H1 (cell line): ENCODE measurements around the gene SLC22A23. TPM values are rescaled to one million over a fixed set of nuclear protein-coding genes. Genes with fewer than 3 reads are reported as not detected.

Experiments used
- TAF1 ChIP-seq: IDR thresholded peaks from 2 replicates; pipeline ENCODE4 v1.6.1; 2011; ENCODE audit warnings: mild to moderate bottlenecking, low read depth, low read length
- YY1 ChIP-seq: IDR thresholded peaks from 2 replicates; pipeline ENCODE4 v1.6.1; 2011; ENCODE audit warnings: low read depth, mild to moderate bottlenecking, low read length
- polyA plus RNA-seq, 7 experiments: library from polyadenylated mRNA; depleted of rRNA in 3 of 7; stranded (reverse) in 5 of 7; unstranded in 2 of 7; fragments of >200 nt in 5 of 7; fragments of 200-250 nt in 2 of 7; gene quantifications; 1 replicate in 5 of 7; 2 replicates in 1 of 7; 4 replicates in 1 of 7; pipeline versions ENCODE4 v1.2.1 to v1.2.3, GENCODE V29; 2011 to 2013; ENCODE audit warnings: missing spikeins in 2 of 7, mixed read lengths in 2 of 7
- total RNA-seq: library from RNA; stranded (reverse); fragmentation: NEBNext Ultra II Directional; extraction: Animal tissue kit (Norgen Biotek cat#: 25700); gene quantifications from 2 replicates; pipeline ENCODE4 v1.2.1, GENCODE V29; 2021

Gene SLC22A23
- total and polyA plus RNA-seq, 2 of the 8 experiments (the other 6 are each of a cell fraction or from before 2014, with no cell fraction given) = 9.9 to 38.4 TPM

- TF ChIP-seq TAF1 (no peak), YY1 (no peak)
These were observed 14.2 kb downstream of the SLC22A23 start (continued) for GRCh38 chr6:3442431-3443220.
